ENCODE data around the gene DEXI.

- TF ChIP-seq PKNOX1 (IDR thresholded peaks at IDR 0.05) (no peak), FOXA1 (IDR thresholded peaks at IDR 0.05) (no peak), FOXK2 (IDR thresholded peaks at IDR 0.05) (no peak), BHLHE40 (IDR thresholded peaks at IDR 0.05; ENCODE audit: borderline replicate concordance) (no peak), ELF4 (IDR thresholded peaks at IDR 0.05) (no peak), SP1 (IDR thresholded peaks at IDR 0.05) (no peak), L3MBTL2 (conservative IDR thresholded peaks at IDR 0.05) (no peak), FOXM1 (IDR thresholded peaks at IDR 0.05; ENCODE audit: borderline replicate concordance) (no peak), TARDBP (IDR thresholded peaks at IDR 0.05) (no peak), ARNT (IDR thresholded peaks at IDR 0.05) (no peak)
Observed at GRCh38 chr16:10889855-10890254, 52.4 kb downstream of the DEXI start.
